ENCODE data around the gene LUZP2.

- TF ChIP-seq CTCF (conservative IDR thresholded peaks at IDR 0.05; ENCODE audit: low read length) (no peak), EZH2phosphoT487 (IDR thresholded peaks at IDR 0.05; ENCODE audit: borderline replicate concordance, low read depth, low read length) (no peak)
Measured at GRCh38 chr11:24714601-24715000, 217.7 kb downstream of the LUZP2 start.
